Activated CD4-positive, alpha-beta T cell treated with anti-CD3 and anti-CD28 coated beads, Interleukin-2, Interleukin-4, amounts not matched to agents 100 ng/mL and 50 ng/mL, durations not matched to agents 16 hours and 8 hours (primary cell): ENCODE results near the gene AIPL1.

Experiments used
- DNase-seq: peaks from one replicate; pipeline ENCODE4 v3.0.0-alpha.2; 2020; ENCODE audit warnings: low spot score

The AIPL1 gene

DNA sequence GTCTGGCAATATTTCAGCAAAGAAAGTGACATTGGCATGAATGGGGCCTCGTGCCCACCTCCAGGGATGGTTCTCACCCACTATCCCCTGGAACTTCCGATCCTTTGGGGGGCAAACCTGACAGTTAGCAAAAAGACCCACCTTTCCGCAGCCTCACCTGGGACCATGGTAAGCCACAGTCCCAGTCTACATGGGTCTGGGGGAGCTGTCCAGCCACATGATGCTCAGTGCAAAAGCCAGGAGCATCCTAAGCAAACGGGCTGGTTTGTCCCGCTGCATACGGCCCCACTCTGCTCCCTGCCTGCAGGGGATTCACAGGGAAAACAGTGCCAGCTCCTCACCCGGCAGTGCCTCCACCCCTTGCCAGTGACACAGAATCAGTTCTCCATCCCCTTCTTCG is 19.3 kb downstream of the AIPL1 start:
- DNase-seq, result no peak

DNA sequence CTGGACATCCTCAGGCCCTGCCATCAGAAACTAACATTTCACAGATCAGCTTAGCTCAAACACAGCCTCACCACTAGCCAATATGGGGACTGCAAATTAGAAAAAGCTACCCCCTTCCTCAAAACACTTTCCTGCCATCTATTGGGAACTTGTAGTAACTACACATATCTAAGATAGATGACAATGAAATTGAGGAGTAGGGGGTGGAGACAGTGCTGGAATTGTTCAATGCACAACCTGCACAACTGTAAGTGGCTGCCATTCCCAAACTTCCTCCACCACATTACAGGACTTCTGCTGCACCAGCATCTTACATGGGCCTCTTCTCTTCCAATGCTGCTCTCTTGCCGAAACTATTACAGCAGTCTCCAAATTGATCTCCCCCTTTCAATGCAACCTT is 21.9 kb downstream of the AIPL1 start:
- peak; percentile 40 for DNase-seq

DNA sequence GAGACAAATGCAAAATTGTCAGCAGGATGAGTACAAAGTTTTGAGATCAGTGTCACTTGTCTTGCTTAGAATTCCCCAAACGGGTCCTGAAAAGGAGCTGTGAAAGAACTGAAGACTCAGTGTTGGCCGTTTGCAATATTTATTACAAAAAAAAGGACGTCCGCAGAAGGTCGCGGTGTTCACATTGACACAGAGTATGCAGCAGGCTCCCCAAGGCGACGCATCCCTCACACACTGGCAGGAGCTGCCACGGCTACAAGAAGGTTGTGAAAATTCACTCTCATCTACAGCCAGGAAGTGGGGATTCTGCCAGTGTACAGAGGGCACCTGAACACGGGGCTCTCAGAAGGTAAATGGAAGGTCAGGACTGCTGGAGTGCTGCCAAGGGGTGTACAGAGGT is 26.2 kb downstream of the AIPL1 start:
- no peak for DNase-seq

DNA sequence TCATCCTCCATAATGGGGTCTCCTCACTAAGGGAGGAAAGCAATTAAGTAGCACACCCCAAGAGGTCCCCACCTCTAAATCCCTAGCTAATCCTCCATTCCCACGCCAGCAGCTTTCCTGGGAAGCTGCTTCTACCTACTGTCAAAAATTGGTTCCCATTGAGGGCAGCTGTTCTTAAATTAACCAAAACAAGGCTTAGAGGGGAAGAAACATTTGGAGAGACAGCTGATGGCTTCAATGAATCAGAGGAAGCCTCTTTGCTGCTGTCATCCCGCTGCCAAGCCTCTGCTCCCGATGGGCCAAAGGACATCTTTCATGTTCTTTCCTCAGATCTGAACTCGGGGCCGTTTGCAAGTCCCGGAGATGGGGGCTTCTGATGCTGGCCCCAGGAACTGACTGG is 26.6 kb downstream of the AIPL1 start:
- DNase-seq, result no peak

DNA sequence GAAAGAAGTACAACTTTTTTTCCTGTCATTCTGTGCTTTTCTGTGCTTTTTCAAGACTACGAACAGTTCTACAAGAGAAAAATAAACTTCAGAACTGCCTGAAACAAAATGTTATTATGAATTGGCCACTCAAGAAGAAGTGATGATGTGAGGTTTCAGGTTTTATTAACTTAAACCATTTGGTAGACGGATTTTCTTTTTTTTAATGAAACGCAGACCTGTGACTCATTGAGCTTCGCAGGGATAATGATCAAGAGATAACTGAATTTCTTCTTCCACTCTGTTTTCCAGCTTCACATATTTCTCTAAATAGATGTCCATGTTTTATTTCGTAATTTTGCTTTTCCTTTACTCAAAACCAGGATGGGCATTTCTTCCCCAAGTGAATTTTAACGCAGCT is 32.7 kb downstream of the AIPL1 start:
- no peak for DNase-seq

DNA sequence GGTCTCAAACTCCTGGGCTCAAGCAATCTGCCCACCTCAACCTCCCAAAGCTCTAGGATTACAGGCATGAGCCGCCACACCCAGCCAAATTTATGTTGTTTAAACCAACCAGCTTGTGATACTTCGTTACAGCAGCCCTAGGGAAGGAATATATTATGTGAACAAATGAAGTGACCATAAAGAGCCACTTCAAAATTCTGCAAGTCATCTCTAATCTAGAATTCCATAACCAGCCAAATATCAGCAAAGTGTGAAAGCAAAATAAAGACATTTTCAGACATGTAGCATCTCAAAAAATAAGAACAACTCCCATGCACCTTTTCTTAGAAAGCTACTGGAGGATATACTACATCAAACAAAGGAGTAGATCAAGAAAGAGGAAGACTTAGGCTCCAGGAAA is 36.0 kb downstream of the AIPL1 start:
- no peak for DNase-seq

DNA sequence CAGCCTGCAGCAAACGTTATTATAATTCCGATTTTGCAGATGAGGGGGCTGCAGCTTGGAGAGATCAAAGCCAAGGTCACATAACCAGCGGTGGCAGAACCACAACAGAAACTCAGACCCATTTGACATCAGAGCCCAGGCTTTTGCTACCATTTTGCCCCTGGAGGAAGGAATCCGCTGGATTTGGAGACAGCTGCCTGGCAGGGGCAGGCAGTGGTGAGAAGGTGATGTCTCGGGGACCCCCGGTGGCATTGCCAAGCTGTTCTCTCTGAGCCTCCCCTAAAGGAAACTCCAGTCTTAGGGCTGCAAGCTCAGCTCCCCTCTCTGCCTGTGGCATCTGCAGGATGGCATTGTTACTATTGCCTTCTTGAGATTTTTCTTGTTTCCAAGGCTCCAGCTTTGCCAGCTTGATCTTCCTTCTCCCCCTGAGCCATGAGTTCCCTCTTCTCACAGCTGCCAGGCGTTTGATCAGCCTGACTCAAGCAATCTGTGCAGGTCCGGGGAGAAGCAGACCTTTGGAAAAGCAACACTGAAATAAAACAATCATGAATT is 40.8 kb downstream of the AIPL1 start:
- DNase-seq, result no peak

DNA sequence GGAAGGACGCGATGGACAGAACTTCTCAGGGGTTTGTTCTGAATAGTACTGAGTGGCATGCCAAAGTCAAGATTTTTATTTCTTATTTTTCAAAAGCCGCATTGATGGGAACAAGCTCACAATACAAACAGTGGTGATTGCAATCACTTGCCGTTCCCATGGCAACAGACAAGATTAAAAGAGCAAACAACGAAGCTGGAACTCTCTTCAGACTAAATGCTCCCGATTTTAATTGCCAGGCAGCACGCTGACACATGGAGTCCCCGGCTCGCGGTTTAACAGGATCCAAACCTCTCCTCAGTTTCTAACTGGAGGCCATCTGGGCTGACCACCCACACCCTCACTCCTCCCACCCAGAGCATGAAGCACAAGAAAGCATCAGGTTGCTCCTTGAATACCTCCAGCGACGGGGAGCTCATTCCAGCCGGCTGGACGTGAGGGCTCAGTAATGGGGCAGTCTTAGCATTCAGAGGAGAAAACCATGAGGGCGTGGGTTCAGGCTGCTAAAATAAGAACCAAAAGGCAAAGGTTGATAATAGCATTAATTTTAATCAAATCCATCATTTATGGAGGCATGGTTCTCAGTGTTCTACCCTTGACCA is 41.5 kb downstream of the AIPL1 start:
- DNase-seq, result no peak

DNA sequence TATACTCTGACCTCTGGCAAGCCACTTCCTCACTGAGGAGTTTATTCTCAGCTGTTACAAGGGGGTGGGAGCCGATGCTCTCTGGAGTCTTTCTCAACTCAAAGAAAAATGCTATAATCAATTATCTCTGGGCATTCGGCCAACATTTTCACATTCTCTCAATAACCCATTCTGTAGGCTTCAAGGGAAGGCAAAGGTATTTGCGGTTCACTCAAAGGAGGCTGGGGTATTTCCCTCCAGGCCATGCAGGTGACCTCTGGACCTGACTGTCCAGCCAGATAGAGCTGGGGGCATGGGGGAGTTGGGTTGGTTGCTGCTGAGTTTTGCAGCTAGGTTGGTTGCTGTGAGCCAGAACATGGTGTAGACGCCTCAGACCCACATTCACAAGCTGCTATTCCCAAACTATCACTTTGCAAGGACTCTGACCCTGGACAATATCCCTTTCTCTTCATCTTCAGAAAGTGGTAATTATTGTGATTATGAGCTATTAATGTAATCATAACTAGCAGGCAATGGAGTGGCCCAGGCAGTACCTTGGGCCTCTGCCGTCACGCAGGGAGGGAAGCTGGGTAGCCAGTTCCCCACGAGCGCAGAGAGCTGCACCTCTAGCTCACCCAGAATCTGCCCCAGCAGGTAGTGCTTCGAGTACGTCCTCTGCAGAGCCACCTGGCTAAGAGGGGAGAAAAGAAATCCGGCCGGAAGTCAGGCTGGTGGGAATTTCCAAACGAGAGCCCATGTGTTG is 42.1 kb downstream of the AIPL1 start:
- DNase-seq, result no peak

DNA sequence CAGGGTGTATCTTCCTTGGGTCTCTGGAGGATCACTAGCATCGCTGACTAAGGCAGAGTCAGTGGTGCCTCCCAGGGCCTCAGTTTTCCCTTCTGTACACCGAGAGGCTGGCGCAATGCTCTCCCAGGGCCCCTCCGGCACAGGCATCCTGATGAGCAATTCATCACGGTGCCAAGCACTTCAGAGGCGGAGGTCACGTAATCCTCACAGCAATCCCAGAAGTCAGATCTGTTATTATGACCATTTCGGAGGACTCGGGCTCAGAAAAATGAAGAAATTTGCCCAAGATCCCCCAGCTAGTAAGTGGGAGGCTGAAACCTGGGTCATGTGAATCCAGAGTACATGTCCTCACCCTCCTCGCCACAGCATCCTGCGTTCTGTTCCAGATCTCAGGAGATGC is 46.5 kb downstream of the AIPL1 start:
- no peak for DNase-seq

DNA sequence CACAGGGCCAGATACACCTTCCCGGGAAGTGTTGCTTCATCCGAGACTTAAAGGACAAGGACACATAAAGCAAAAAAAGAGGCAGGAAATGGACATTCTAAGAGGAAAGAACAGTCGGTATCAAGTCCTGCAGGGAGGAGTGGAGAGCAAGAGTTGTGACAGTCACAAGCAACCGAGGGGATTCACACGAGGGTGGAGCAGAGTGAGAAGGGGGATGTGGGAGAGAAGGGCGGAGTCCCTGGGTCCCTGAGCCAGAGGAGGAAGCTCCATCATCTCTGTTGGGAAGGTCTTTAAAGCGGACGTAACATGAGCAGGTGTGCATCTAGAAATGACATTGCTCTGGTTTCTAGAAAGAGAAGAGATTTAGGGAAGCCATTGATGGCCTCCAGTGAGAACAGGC is 47.1 kb downstream of the AIPL1 start:
- no peak for DNase-seq

DNA sequence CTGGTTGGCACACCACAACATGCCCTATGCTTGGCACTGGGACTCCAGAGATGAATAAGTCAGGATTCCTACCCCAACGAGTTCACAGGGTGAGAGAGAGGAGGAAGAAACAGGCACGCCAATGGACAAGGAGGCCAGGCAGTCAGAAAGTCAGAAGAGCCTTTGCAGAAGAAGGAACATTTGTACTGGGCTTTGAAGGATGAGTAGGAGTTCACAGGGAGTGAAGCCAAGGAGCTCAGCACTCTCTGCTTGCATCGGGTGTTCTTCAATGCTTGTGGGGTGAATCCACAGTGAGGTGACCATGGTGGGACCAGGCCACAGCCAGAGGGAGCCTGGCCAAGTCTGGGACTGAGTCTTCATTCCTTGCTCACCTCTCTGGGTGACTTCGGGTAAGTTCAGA is 47.5 kb downstream of the AIPL1 start:
- DNase-seq, result no peak

DNA sequence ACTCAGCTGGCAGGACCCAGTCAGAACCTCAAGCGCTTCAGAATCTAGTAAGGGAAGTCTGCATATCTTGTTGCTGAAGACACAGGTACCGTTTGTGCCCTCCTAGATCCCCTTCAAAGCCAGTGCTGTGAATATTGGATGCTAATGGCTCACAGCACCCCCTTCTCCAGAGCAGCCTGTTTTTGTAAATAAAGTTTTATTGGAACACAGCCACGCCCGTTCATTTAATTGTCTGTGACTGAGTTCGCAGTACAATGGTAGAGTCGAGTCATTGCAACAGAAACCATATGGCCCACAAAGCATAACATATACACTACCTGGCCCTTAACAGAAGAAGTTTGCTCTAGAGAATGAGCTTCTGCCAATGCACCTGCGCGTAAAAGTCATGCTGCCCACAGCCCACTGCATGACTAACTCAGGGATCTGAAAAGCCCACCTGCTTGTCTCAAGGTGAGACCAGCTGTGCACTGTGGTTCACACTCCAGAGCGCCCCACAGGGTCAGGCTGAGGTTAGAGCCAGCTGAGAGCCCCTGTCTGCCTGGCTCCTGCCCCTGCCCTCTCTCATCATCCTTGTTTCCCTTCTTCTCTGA is 48.8 kb downstream of the AIPL1 start:
- DNase-seq, result no peak

DNA sequence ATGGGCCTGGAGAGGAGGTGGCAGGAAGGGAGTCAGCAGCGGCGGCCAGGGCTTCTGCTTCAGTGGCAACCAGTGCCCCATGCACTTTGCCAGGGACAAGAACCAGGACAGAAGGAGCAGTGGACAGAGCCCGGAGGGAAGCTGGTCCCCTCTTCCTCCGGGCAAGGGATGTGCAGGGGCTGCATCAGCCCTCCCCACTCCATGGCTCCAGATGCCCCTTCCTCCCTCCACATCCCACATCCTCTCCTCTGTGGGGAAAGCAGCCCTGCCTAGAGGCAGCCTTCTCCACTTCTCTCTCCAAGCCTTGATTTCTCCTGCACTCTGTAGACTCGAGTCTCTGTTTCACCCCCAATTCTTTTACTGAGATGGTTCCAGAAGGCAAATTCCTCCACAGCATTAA is 50.4 kb downstream of the AIPL1 start:
- DNase-seq, result no peak

DNA sequence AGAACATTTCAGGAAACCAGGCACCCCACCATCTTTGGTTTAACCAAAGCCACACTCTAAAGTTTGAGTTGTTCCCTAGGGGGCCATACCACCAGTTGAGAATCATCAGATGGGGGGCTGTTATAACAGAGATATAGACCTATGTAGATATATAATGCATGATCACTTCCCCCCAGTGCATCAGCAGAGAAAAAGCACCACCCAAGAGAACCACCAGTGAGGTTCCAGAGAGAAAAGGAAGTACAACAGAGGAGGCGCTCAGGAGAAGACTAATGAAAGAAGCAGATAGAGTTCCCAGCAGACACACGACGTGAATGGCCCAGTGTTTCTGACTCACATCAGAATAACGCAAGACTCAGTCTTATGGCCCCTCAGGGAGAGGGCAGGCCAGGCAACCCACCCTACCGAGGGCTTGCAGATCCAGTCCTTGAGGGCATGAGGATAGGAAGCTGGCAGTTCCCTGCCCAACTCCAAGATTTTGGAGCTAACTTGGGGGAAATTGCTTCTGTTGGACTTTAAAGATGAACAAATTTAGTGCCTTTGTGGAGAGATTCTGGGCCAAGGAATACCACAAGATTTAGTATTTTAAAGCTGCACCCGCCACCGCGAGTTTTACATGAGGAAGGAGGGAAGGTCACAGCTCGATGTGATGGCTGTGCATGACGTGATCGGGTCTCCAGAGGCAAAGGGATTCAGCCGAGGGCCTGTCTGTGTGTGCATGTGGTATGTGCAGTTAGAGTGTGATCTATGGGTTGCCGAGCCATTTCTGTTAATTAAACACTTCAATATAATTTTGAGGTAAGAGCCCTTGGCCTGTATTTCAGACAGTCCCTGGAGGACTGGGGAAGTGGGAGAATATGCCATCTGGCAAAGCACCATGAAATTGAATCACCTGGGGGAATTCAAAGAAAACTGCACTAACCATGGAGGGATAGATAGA is 53.1 kb downstream of the AIPL1 start:
- DNase-seq, result no peak

DNA sequence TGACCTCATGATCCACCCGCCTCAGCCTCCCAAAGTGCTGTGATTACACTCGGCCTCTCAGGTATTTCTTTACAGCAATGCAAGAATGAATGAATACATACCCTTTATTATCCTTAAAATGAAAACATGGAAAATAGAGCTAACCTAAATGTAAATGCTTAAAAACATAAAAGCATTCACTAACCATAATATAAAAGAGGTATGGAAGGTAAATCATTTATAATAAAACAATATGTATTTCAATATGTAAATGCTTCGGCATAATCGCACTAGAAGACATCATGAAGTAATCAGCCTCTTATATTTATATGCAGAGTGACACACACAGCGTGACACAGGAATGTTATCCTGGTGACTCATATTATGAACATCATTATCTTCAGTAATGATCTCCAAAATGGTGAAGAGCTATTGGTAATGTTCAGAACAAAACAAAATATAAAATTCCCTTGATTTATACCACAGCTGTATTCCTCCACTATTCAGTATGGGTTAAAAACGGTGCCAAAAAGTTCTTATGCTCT is 53.9 kb downstream of the AIPL1 start:
- no peak for DNase-seq

DNA sequence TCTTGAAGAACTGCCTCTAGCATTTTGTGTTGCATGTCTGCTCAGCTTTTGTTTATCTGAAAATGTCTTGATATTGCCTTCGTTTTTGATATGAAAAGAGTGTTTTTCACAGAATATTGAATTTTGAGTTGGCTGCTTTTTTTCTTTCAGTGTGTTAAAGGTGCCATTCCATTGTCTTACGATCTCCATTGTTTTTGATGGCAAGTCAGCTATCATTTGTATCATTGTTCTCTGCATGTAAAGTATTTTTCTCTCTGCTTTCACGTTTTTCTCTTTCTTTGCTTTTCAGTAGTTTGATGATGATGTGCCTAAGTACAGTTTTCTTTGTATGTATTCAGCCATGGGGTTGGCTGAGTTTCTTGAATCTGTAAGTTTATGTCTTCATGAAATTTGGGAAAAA is 57.0 kb downstream of the AIPL1 start:
- DNase-seq, result no peak

DNA sequence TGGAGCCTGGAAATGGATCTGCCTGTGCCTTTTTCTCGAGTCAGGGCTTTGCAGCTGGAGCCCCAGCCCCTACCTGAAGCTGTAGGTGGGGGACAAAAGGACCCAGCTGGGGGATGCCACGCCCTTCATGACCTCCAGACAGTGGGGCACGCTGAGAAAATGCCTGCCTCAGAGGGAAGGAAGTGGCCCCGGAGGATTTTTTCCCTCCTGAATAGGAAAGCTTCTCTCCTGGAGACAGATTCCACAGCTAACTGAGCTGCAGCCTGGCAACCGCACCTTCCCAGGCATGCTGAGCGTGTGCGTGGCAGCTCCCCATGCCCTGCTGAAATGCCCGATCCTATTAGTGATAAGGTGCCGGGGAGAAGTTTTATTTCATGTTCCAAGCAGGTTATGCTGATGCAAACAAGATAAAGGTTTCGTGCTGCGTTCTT is 58.0 kb downstream of the AIPL1 start:
- no peak for DNase-seq

DNA sequence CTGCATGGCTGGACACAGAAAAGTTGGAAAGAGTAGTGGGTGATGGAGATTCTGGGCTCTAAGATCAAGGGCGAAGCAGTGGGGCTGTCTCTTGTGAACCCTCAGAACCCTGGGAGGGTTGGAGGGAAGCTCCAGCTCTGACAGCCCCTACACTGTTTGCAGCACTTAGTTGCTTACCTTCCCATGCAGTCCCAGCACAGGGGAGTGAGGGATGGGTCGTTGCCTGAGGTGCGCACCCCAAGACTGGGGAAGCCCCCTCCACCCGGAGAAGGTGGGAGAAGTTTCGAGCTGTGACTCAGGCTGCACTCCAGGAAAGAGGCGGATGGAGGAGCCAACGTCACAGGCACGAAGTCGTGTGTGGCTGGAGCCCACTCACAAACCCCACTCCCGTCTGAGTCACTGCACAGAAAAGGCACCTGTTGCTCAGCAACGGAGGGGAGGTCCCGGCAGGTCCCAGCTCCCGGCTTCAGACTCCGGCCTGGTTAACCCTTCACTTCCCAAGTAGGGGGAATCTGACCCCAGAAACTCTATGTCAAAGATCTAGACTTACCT is 60.1 kb downstream of the AIPL1 start:
- peak; percentile 4 for DNase-seq

DNA sequence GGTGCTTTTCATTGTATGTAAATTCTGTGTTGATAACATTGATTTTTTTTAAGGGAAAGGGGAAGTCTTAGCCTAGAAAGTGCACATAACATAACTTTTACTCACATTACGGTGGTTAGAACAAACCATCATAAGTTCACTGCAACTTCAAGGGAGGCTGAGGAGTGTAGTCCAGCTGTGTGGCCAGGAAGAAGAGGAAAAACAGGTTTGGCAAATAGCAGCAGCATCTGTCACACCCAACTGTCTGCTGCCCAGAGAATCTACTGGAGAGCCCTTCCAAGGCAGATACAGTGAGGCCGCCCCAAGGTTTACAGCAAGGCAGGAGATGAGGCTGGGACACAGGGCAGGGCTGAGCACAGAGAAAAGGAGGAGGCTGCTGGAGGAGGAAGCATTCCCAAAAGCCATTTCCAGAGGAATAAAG is 60.6 kb downstream of the AIPL1 start:
- no peak for DNase-seq
